Urinary bladder (tissue), 4 donors: ENCODE results near the gene NSG1. TPM values are rescaled to one million over a fixed set of nuclear protein-coding genes. Genes with fewer than 3 reads are reported as not detected.
"Not testable (repeated sequence)": the region's sequence is repeated elsewhere in the genome, so short reads cannot be mapped to it uniquely, and the experiment has no call there.

ENCODE experiments used
- DNase-seq: peaks from one replicate; pipeline ENCODE4 v3.0.0-alpha.2; 2015; ENCODE audit errors: extremely low spot score
- H3K27ac ChIP-seq: one replicate; pipeline ENCODE4 v1.5.1; 2013; ENCODE audit warnings: low read depth, mild to moderate bottlenecking, moderate library complexity
- H3K36me3 ChIP-seq: one replicate; pipeline ENCODE4 v1.6.1; 2013; ENCODE audit warnings: mild to moderate bottlenecking, moderate library complexity; ENCODE audit not compliant: insufficient read depth
- H3K4me1 ChIP-seq: one replicate; pipeline ENCODE4 v1.6.1; 2013; ENCODE audit warnings: mild to moderate bottlenecking, moderate library complexity; ENCODE audit not compliant: insufficient read depth
- H3K4me3 ChIP-seq: one replicate; pipeline ENCODE4 v1.5.1; 2013; ENCODE audit warnings: low read depth, low read length
- WGBS: extraction: QIAGEN DNeasy Blood & Tissue Kit; methylation state at CpG from one replicate; pipeline ENCODE4 v1.1.7; 2013; 5-methylcytosine and 5-hydroxymethylcytosine counted together
- polyA plus RNA-seq: library from polyadenylated mRNA; stranded (reverse); fragments of 200-250 nt; gene quantifications from one replicate; pipeline ENCODE4 v1.2.3, GENCODE V29; 2013
- total RNA-seq: library from RNA; depleted of rRNA; stranded (reverse); fragments of >200 nt; gene quantifications from one replicate; pipeline ENCODE4 v1.2.3, GENCODE V29; 2014
- donor health status: healthy with polysubstance abuse.
- donor health status: healthy.

Gene NSG1
- 5.4 TPM for total RNA-seq
- 10.5 TPM for polyA plus RNA-seq

- no peak within 1 kb of the TSS for H3K27ac ChIP-seq
- no peak for DNase-seq
- WGBS: under 1% methylated on average over 84 of the region's 87 CpGs
- no peaks in the 10 kb centered on the region for H3K36me3 ChIP-seq
- no peaks in the 10 kb centered on the region for H3K4me1 ChIP-seq
- peak within 1 kb of the TSS; percentile 55 for H3K4me3 ChIP-seq
Measured at GRCh38 chr4:4386736-4387392, at the start of gene NSG1. NSG1 (plus strand) TSS chr4:4387102; CDS start chr4:4387630, 528 bp downstream.

- Histone ChIP-seq H3K27ac (no peak overlapping the region), H3K4me3 (no peak overlapping the region), H3K4me1 (no peaks in the 10 kb centered on the region), H3K36me3 (no peaks in the 10 kb centered on the region)
- DNase-seq: no peak
- 67% methylated on average over 11 of the region's 11 CpGs for WGBS
Measured at GRCh38 chr4:4338210-4339001, 48.5 kb upstream of the NSG1 start.

GRCh38 chr4:4339504-4340085 is 47.3 kb upstream of the NSG1 start:
- no peak overlapping the region for H3K27ac ChIP-seq
- H3K4me3 ChIP-seq: no peak overlapping the region
- H3K36me3 ChIP-seq: no peaks in the 10 kb centered on the region
- 17% methylated on average over 21 of the region's 21 CpGs for WGBS
- DNase-seq: no peak
- no peaks in the 10 kb centered on the region for H3K4me1 ChIP-seq

GRCh38 chr4:4341861-4342650 is 44.8 kb upstream of the NSG1 start:
- Histone ChIP-seq H3K27ac (no peak overlapping the region), H3K36me3 (no peaks in the 10 kb centered on the region), H3K4me3 (no peak overlapping the region), H3K4me1 (no peaks in the 10 kb centered on the region)
- WGBS: 90% methylated on average over 9 of the region's 9 CpGs
- no peak for DNase-seq

GRCh38 chr4:4343038-4343437 is 43.9 kb upstream of the NSG1 start:
- H3K4me3 ChIP-seq: no peak overlapping the region
- WGBS: 72% methylated on average over 5 of the region's 5 CpGs
- H3K4me1 ChIP-seq: no peaks in the 10 kb centered on the region
- DNase-seq: no peak
- H3K27ac ChIP-seq: no peak overlapping the region
- H3K36me3 ChIP-seq: no peaks in the 10 kb centered on the region

- no peaks in the 10 kb centered on the region for H3K36me3 ChIP-seq
- DNase-seq: no peak
- WGBS: 89% methylated on average over 14 of the region's 14 CpGs
Measured at GRCh38 chr4:4344915-4345527, 41.9 kb upstream of the NSG1 start.

GRCh38 chr4:4347585-4347984 is 39.3 kb upstream of the NSG1 start:
- no peak overlapping the region for H3K4me3 ChIP-seq
- no peaks in the 10 kb centered on the region for H3K36me3 ChIP-seq
- no peak overlapping the region for H3K27ac ChIP-seq
- WGBS: 19% methylated on average over 1 of the region's 1 CpG
- DNase-seq: no peak
- H3K4me1 ChIP-seq: no peaks in the 10 kb centered on the region

More at GRCh38 chr4:4344915-4345527, 41.9 kb upstream of the NSG1 start:
- H3K27ac ChIP-seq: no peak overlapping the region
- no peak overlapping the region for H3K4me3 ChIP-seq
- H3K4me1 ChIP-seq: no peaks in the 10 kb centered on the region

- DNase-seq: not testable (repeated sequence)
Measured at GRCh38 chr4:4348585-4348984, 38.3 kb upstream of the NSG1 start.

GRCh38 chr4:4349867-4350266 is 37.0 kb upstream of the NSG1 start:
- Histone ChIP-seq H3K4me3 (no peak overlapping the region), H3K4me1 (no peaks in the 10 kb centered on the region), H3K36me3 (no peaks in the 10 kb centered on the region), H3K27ac (no peak overlapping the region)
- DNase-seq: no peak
- WGBS: 38% methylated on average over 3 of the region's 3 CpGs

More at GRCh38 chr4:4348585-4348984, 38.3 kb upstream of the NSG1 start:
- 81% methylated on average over 9 of the region's 9 CpGs for WGBS
- not testable (repeated sequence) for H3K4me3 ChIP-seq, H3K27ac ChIP-seq, H3K4me1 ChIP-seq, H3K36me3 ChIP-seq

- Histone ChIP-seq H3K36me3 (no peaks in the 10 kb centered on the region), H3K27ac (no peak overlapping the region), H3K4me1 (no peaks in the 10 kb centered on the region), H3K4me3 (no peak overlapping the region)
- WGBS: 74% methylated on average over 4 of the region's 4 CpGs
- no peak for DNase-seq
Measured at GRCh38 chr4:4350909-4351308, 36.0 kb upstream of the NSG1 start.

- 35% methylated on average over 1 of the region's 1 CpG for WGBS
- no peak overlapping the region for H3K4me3 ChIP-seq
- H3K27ac ChIP-seq: no peak overlapping the region
- DNase-seq: no peak
- H3K36me3 ChIP-seq: no peaks in the 10 kb centered on the region
- no peaks in the 10 kb centered on the region for H3K4me1 ChIP-seq
Measured at GRCh38 chr4:4355302-4355701, 31.6 kb upstream of the NSG1 start.

GRCh38 chr4:4356106-4357041 is 30.5 kb upstream of the NSG1 start:
- 56% methylated on average over 26 of the region's 26 CpGs for WGBS
- Histone ChIP-seq H3K27ac (no peak overlapping the region), H3K4me3 (no peak overlapping the region), H3K36me3 (no peaks in the 10 kb centered on the region), H3K4me1 (no peaks in the 10 kb centered on the region)
- no peak for DNase-seq
